ENCODE results near the gene MAPRE3.

MAPRE3 gene

GRCh38 chr2:27042159-27042661 lies 71.8 kb downstream of the MAPRE3 start:
- no peak for TF ChIP-seq CTCF (conservative IDR thresholded peaks at IDR 0.05)
- H3K27ac ChIP-seq: peak overlapping the region; percentile 17; the same call in 1 of the 2 replicates

GRCh38 chr2:27042985-27043634 lies 72.7 kb downstream of the MAPRE3 start:
- no peak for TF ChIP-seq CTCF (conservative IDR thresholded peaks at IDR 0.05)
- no peak overlapping the region for H3K27ac ChIP-seq

- peak overlapping the region; percentile 85 for H3K27ac ChIP-seq
- no peak for TF ChIP-seq CTCF (conservative IDR thresholded peaks at IDR 0.05)
Observed at GRCh38 chr2:27049422-27050280, 79.2 kb downstream of the MAPRE3 start.

- peak overlapping the region; percentile 85 for H3K27ac ChIP-seq
- TF ChIP-seq CTCF (conservative IDR thresholded peaks at IDR 0.05): peak; percentile 41
Observed at GRCh38 chr2:27050281-27050995, 80.0 kb downstream of the MAPRE3 start.

GRCh38 chr2:27050996-27051901 lies 80.8 kb downstream of the MAPRE3 start, which contains the start of gene AGBL5:
AGBL5 (plus strand) TSS chr2:27051668; CDS start chr2:27052959, 1,291 bp downstream.
- TF ChIP-seq CTCF (conservative IDR thresholded peaks at IDR 0.05): no peak
- peak within 1 kb of the TSS; percentile 85 for H3K27ac ChIP-seq

- no peak for TF ChIP-seq CTCF (conservative IDR thresholded peaks at IDR 0.05)
- peak overlapping the region; percentile 85 for H3K27ac ChIP-seq
Observed at GRCh38 chr2:27051902-27052645, 81.6 kb downstream of the MAPRE3 start.

Data from VCaP (cell line).